Thyroid gland (tissue), 4 donors: ENCODE results near the gene TMEM119. TPM values are rescaled to one million over a fixed set of nuclear protein-coding genes. Genes with fewer than 3 reads are reported as not detected.

Experiments used
- DNase-seq, 2 donors: peaks; one replicate each; pipeline ENCODE4 v3.0.0-alpha.2; 2019
- H3K27ac ChIP-seq, 3 donors: fragments of 200-600 bp; sonication (generic); 1 replicate in 2 of 3; 2 replicates in 1 of 3; pipeline ENCODE4 v1.5.1; 2016 to 2019; ENCODE audit warnings: mild to moderate bottlenecking in 1 of 3, moderate library complexity in 1 of 3
- H3K27me3 ChIP-seq: fragments of 200-600 bp; sonication (generic); one replicate; pipeline ENCODE4 v1.5.1; 2019
- H3K36me3 ChIP-seq, 2 donors: fragments of 200-600 bp; sonication (generic); one replicate each; pipeline ENCODE4 v1.5.1; 2016 to 2019
- H3K4me1 ChIP-seq, 2 donors: fragments of 200-600 bp; sonication (generic); one replicate each; pipeline ENCODE4 v1.5.1; 2017 to 2019
- H3K4me3 ChIP-seq, 3 donors: fragments of 200-600 bp; sonication (generic); replicated peaks in 1 of 3; 1 replicate in 2 of 3; 2 replicates in 1 of 3; pipeline ENCODE4 v1.5.1; 2016; ENCODE audit warnings: mild to moderate bottlenecking in 1 of 3
- H3K9me3 ChIP-seq: fragments of 200-600 bp; sonication (generic); one replicate; pipeline ENCODE4 v1.5.1; 2017
- CTCF ChIP-seq, 6 experiments: fragments of 200-600 bp in 3 of 6; fragments of 450-650 bp in 3 of 6; sonication (generic) in 3 of 6; IDR thresholded peaks; one replicate each; pipeline ENCODE4 v1.5.1; 2016 to 2019; ENCODE audit warnings: antibody characterized with exemption in 6 of 6, mild to moderate bottlenecking in 2 of 6, inconsistent platforms in 1 of 6, moderate library complexity in 1 of 6
- POLR2A ChIP-seq, 2 donors: fragments of 450-650 bp; IDR thresholded peaks; one replicate each; pipeline ENCODE4 v1.6.1; 2017; ENCODE audit warnings: antibody characterized with exemption in 2 of 2, mild to moderate bottlenecking in 2 of 2, moderate library complexity in 1 of 2
- WGBS, 2 donors: methylation state at CpG; one replicate each; pipeline ENCODE4 v1.1.5; 2017; 5-methylcytosine and 5-hydroxymethylcytosine counted together
- intact Hi-C: fragments of 100-400 bp; cut with DNase I; formaldehyde crosslinking; loops from one replicate; pipeline ENCODE4 v1.15.1; 2023
- total RNA-seq, 4 donors: library from RNA; depleted of rRNA; stranded (reverse); fragments of >200 nt; gene quantifications; one replicate each; pipeline ENCODE4 v1.2.3, GENCODE V29; 2016

The TMEM119 gene
- total RNA-seq, 4 donors from 2014 or later, result 6.9 to 21.6 (median 15.3) TPM

DNA sequence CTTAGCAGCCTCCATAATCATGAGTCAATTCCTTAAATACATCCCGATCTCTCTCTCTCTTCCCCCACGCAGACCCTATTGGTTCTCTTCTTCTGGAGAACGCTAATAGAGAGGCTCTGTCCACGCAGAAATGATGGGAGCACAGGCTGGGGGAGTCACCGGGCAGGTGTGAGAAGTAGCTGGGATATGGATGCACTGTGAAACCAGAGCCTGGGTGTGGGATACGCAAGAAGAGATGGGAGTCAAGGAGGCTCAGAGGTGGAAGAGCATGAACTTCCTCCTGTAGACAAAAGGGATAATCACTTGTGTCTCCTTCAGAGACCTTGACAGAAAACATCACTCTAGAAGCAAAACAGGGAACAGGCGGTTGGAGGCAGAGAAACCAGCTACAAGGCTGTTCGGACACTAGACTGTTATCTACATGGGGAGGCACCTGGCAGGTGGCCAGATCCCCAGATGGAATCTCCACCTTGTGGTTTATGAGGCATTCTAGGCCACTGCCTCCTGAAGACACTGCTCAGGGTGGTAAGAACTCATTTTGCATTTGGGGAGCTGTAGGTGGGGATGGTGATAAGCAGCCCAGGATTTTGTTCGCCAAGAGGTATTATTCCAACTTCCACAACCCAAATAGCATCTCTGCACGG is 43.0 kb upstream of the TMEM119 start:
- Histone ChIP-seq H3K27me3 (no peaks in the 10 kb centered on the region), H3K4me3 (no peak overlapping the region), H3K27ac (no peak overlapping the region), H3K36me3 (no peaks in the 10 kb centered on the region), H3K9me3 (no peaks in the 10 kb centered on the region), H3K4me1 (peaks cover 23 to 61% of the 10 kb centered on the region in 2 donors)
- DNase-seq, result no peak
- 85 to 87% methylated on average over 10 of the region's 10 CpGs for WGBS, 2 donors
- intact Hi-C loops, result loop anchor here (10.0 kb wide), 1 partner anchor 314 kb away; no protein-coding TSS in a partner anchor
- TF ChIP-seq CTCF (IDR thresholded peaks at IDR 0.05), result no peak
- TF ChIP-seq POLR2A (IDR thresholded peaks at IDR 0.05), result no peak

DNA sequence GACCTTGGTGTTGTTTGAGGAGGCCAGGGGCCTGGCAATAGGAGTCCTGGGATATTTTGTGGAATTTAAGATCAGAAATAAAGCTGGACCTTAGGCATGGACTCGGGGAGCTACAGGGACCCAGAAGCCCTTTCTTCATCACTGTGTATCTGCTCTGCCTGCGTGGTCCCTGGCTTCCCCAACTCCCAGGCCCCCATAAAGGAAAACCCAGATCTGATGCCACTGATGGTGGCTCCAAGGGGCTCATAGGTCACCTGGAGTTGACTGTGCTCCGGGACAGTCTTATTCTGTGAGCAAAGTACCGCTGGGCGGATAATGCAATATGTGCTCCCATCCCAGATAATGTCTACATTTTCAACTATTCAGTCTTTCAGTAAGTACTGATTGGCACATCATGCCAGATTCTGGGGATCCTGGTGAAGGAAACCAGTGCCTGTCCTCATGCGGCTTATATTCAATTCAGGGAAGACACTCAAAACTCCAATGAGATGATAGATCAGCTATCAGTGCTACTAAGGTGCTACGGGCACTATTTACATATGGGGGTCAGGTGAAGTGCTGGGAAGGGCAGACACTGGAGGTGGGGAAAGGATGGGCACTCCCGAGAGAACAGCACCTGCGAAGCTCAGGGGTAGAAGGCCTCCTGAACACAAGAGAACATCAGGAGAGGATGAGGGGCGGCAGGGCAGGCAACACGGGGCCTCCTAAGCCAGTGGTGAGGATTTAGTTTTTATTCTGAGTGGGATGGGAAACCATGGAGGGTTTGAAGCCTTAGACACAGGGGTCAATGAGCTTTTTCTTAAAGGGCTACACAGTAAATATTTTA is 41.3 kb upstream of the TMEM119 start:
- Histone ChIP-seq H3K4me3 (no peak overlapping the region), H3K27ac (no peak overlapping the region), H3K27me3 (no peaks in the 10 kb centered on the region), H3K4me1 (peaks cover 17 to 65% of the 10 kb centered on the region in 2 donors), H3K36me3 (no peaks in the 10 kb centered on the region), H3K9me3 (no peaks in the 10 kb centered on the region)
- intact Hi-C loops, result no loop called here
- TF ChIP-seq POLR2A (IDR thresholded peaks at IDR 0.05) (no peak), CTCF (IDR thresholded peaks at IDR 0.05) (no peak)
- no peak for DNase-seq
- WGBS, 2 donors, result 82 to 96% methylated on average over 9 to 11 of the region's 11 CpGs

- intact Hi-C loops, result no loop called here
- H3K27me3 ChIP-seq, result no peaks in the 10 kb centered on the region
- no peaks in the 10 kb centered on the region for H3K36me3 ChIP-seq
- peaks cover 7 to 63% of the 10 kb centered on the region in 2 donors for H3K4me1 ChIP-seq
- no peak for DNase-seq
- TF ChIP-seq POLR2A (IDR thresholded peaks at IDR 0.05) (no peak), CTCF (IDR thresholded peaks at IDR 0.05) (no peak)
- peak overlapping the region in 1 of 3 donors; percentile 0 for H3K27ac ChIP-seq
- no peak overlapping the region for H3K4me3 ChIP-seq
- WGBS, 2 donors, result 52 to 53% methylated on average over 17 to 18 of the region's 18 CpGs
- H3K9me3 ChIP-seq, result no peaks in the 10 kb centered on the region
Observed at GRCh38 chr12:108638141-108638827, 40.4 kb upstream of the TMEM119 start.

GRCh38 chr12:108637222-108637971 is 39.5 kb upstream of the TMEM119 start:
- H3K27me3 ChIP-seq, result no peaks in the 10 kb centered on the region
- intact Hi-C loops, result no loop called here
- TF ChIP-seq CTCF (IDR thresholded peaks at IDR 0.05) (no peak), POLR2A (IDR thresholded peaks at IDR 0.05) (no peak)
- no peaks in the 10 kb centered on the region for H3K36me3 ChIP-seq
- H3K27ac ChIP-seq, result peak overlapping the region in 1 of 3 donors; percentile 13
- H3K4me1 ChIP-seq, result peaks cover 0 to 62% of the 10 kb centered on the region in 2 donors
- DNase-seq, result no peak
- no peak overlapping the region for H3K4me3 ChIP-seq
- 82 to 83% methylated on average over 7 of the region's 7 CpGs for WGBS, 2 donors
- H3K9me3 ChIP-seq, result no peaks in the 10 kb centered on the region
